ENCODE measurements around the gene DGKG. TPM values are rescaled to one million over a fixed set of nuclear protein-coding genes. Genes with fewer than 3 reads are reported as not detected.

DGKG gene
- total RNA-seq, 3 donors from 2014 or later (not counting 1 experiment from before 2014, with no cell fraction given), result 0.25 to 1.6 (median 0.63) TPM

GRCh38 chr3:186401556-186401955, 39.5 kb upstream of the DGKG start:
- Mint-ChIP-seq H3K36me3 (no peaks in the 10 kb centered on the region), H3K27ac (no peak overlapping the region), H3K4me3 (no peak overlapping the region), H3K4me1 (no peaks in the 10 kb centered on the region), H3K27me3 (ENCODE audit: low read depth in 2 of 2) (peaks cover 13 to 19% of the 10 kb centered on the region in 2 donors), H3K9me3 (no peaks in the 10 kb centered on the region)
- Histone ChIP-seq H3K27me3 (ENCODE audit: control insufficient read depth, insufficient read depth, low read length) (no peaks in the 10 kb centered on the region), H3K4me3 (ENCODE audit: low read length) (no peak overlapping the region), H3K36me3 (ENCODE audit: control insufficient read depth, insufficient read depth, low read length) (no peaks in the 10 kb centered on the region), H3K27ac (ENCODE audit: low read length) (no peak overlapping the region), H3K9me3 (ENCODE audit: control insufficient read depth, insufficient read depth, low read length) (no peaks in the 10 kb centered on the region), H3K4me1 (ENCODE audit: control insufficient read depth, insufficient read depth, low read length) (no peaks in the 10 kb centered on the region)
- intact Hi-C loops (cut with micrococcal nuclease), result no loop called here
- WGBS (ENCODE audit: insufficient coverage), result 69% methylated on average over 4 of the region's 6 CpGs
- ATAC-seq (no peak), DNase-seq (no peak)
- no peak for TF ChIP-seq CTCF (IDR thresholded peaks at IDR 0.05)

GRCh38 chr3:186400662-186401061, 38.6 kb upstream of the DGKG start:
- peaks cover 13 to 19% of the 10 kb centered on the region in 2 donors for H3K27me3 Mint-ChIP-seq (ENCODE audit: low read depth in 2 of 2)
- no peaks in the 10 kb centered on the region for H3K36me3 Mint-ChIP-seq
- H3K27ac ChIP-seq (ENCODE audit: low read length), result no peak overlapping the region
- intact Hi-C loops (cut with micrococcal nuclease), result no loop called here
- no peak overlapping the region for H3K4me3 ChIP-seq (ENCODE audit: low read length)
- no peak overlapping the region for H3K4me3 Mint-ChIP-seq
- H3K9me3 ChIP-seq (ENCODE audit: control insufficient read depth, insufficient read depth, low read length), result no peaks in the 10 kb centered on the region
- H3K27ac Mint-ChIP-seq, result no peak overlapping the region
- no peaks in the 10 kb centered on the region for H3K36me3 ChIP-seq (ENCODE audit: control insufficient read depth, insufficient read depth, low read length)
- H3K4me1 ChIP-seq (ENCODE audit: control insufficient read depth, insufficient read depth, low read length), result no peaks in the 10 kb centered on the region
- ATAC-seq (no peak), DNase-seq (no peak)
- no peak for TF ChIP-seq CTCF (IDR thresholded peaks at IDR 0.05)
- no peaks in the 10 kb centered on the region for H3K9me3 Mint-ChIP-seq
- H3K27me3 ChIP-seq (ENCODE audit: control insufficient read depth, insufficient read depth, low read length), result no peaks in the 10 kb centered on the region
- H3K4me1 Mint-ChIP-seq, result no peaks in the 10 kb centered on the region

- ATAC-seq (no peak), DNase-seq (no peak)
- H3K9me3 ChIP-seq (ENCODE audit: control insufficient read depth, insufficient read depth, low read length), result no peaks in the 10 kb centered on the region
- no peaks in the 10 kb centered on the region for H3K4me1 Mint-ChIP-seq
- H3K4me3 ChIP-seq (ENCODE audit: low read length), result no peak overlapping the region
- no peak overlapping the region for H3K27ac Mint-ChIP-seq
- no peaks in the 10 kb centered on the region for H3K9me3 Mint-ChIP-seq
- TF ChIP-seq CTCF (IDR thresholded peaks at IDR 0.05), result no peak
- peaks cover 13 to 19% of the 10 kb centered on the region in 2 donors for H3K27me3 Mint-ChIP-seq (ENCODE audit: low read depth in 2 of 2)
- no peaks in the 10 kb centered on the region for H3K36me3 ChIP-seq (ENCODE audit: control insufficient read depth, insufficient read depth, low read length)
- 92% methylated on average over 1 of the region's 1 CpG for WGBS (ENCODE audit: insufficient coverage)
- H3K36me3 Mint-ChIP-seq, result no peaks in the 10 kb centered on the region
- no peak overlapping the region for H3K4me3 Mint-ChIP-seq
- no peak overlapping the region for H3K27ac ChIP-seq (ENCODE audit: low read length)
- intact Hi-C loops (cut with micrococcal nuclease), result no loop called here
- H3K27me3 ChIP-seq (ENCODE audit: control insufficient read depth, insufficient read depth, low read length), result no peaks in the 10 kb centered on the region
- H3K4me1 ChIP-seq (ENCODE audit: control insufficient read depth, insufficient read depth, low read length), result no peaks in the 10 kb centered on the region
These were observed 38.0 kb upstream of the DGKG start for GRCh38 chr3:186400026-186400425.

GRCh38 chr3:186394566-186395217, 32.7 kb upstream of the DGKG start:
- intact Hi-C loops (cut with micrococcal nuclease), result no loop called here
- H3K36me3 ChIP-seq (ENCODE audit: control insufficient read depth, insufficient read depth, low read length), result no peaks in the 10 kb centered on the region
- no peaks in the 10 kb centered on the region for H3K9me3 ChIP-seq (ENCODE audit: control insufficient read depth, insufficient read depth, low read length)
- Mint-ChIP-seq H3K27me3 (ENCODE audit: low read depth in 2 of 2) (peaks cover 13 to 36% of the 10 kb centered on the region in 2 donors), H3K36me3 (no peaks in the 10 kb centered on the region), H3K27ac (no peak overlapping the region), H3K9me3 (no peaks in the 10 kb centered on the region), H3K4me1 (no peaks in the 10 kb centered on the region), H3K4me3 (no peak overlapping the region)
- WGBS (ENCODE audit: insufficient coverage), result 93% methylated on average over 4 of the region's 4 CpGs
- no peak overlapping the region for H3K27ac ChIP-seq (ENCODE audit: low read length)
- no peak for TF ChIP-seq CTCF (IDR thresholded peaks at IDR 0.05)
- no peaks in the 10 kb centered on the region for H3K4me1 ChIP-seq (ENCODE audit: control insufficient read depth, insufficient read depth, low read length)
- no peak for DNase-seq
- no peaks in the 10 kb centered on the region for H3K27me3 ChIP-seq (ENCODE audit: control insufficient read depth, insufficient read depth, low read length)
- ATAC-seq, result no peak
- no peak overlapping the region for H3K4me3 ChIP-seq (ENCODE audit: low read length)
